Central memory CD4-positive, alpha-beta T cell (primary cell): ENCODE data around the gene KSR2.
"Not testable (repeated sequence)": the region's sequence is repeated elsewhere in the genome, so short reads cannot be mapped to it uniquely, and the experiment has no call there.

Experiments used
- DNase-seq: peaks from one replicate; pipeline ENCODE4 v3.0.0; 2022

The KSR2 gene

GRCh38 chr12:117743761-117744160, 225.0 kb downstream of the KSR2 start:
- DNase-seq, result no peak

- DNase-seq, result no peak
These were observed 226.1 kb downstream of the KSR2 start for GRCh38 chr12:117742721-117743120.

GRCh38 chr12:117738233-117738632, 230.6 kb downstream of the KSR2 start:
- no peak for DNase-seq

- DNase-seq, result no peak
These were observed 235.3 kb downstream of the KSR2 start for GRCh38 chr12:117733549-117733805.

- DNase-seq, result no peak
These were observed 235.8 kb downstream of the KSR2 start for GRCh38 chr12:117732761-117733548.

GRCh38 chr12:117731131-117731530, 237.7 kb downstream of the KSR2 start:
- not testable (repeated sequence) for DNase-seq

GRCh38 chr12:117727301-117727700, 241.5 kb downstream of the KSR2 start:
- no peak for DNase-seq

GRCh38 chr12:117724543-117724942, 244.2 kb downstream of the KSR2 start:
- DNase-seq, result no peak

GRCh38 chr12:117718559-117718958, 250.2 kb downstream of the KSR2 start:
- no peak for DNase-seq

GRCh38 chr12:117718141-117718540, 250.6 kb downstream of the KSR2 start:
- no peak for DNase-seq

GRCh38 chr12:117714203-117714602, 254.6 kb downstream of the KSR2 start:
- no peak for DNase-seq

GRCh38 chr12:117710121-117710520, 258.7 kb downstream of the KSR2 start:
- DNase-seq, result no peak

GRCh38 chr12:117707861-117708260, 260.9 kb downstream of the KSR2 start:
- no peak for DNase-seq

GRCh38 chr12:117703584-117703983, 265.2 kb downstream of the KSR2 start:
- DNase-seq, result no peak

- DNase-seq, result no peak
These were observed 266.0 kb downstream of the KSR2 start for GRCh38 chr12:117702741-117703140.

GRCh38 chr12:117699575-117699974, 269.2 kb downstream of the KSR2 start:
- DNase-seq, result no peak

- no peak for DNase-seq
These were observed 269.7 kb downstream of the KSR2 start for GRCh38 chr12:117699118-117699517.

GRCh38 chr12:117695956-117696355, 272.8 kb downstream of the KSR2 start:
- no peak for DNase-seq

GRCh38 chr12:117692512-117692911, 276.3 kb downstream of the KSR2 start:
- no peak for DNase-seq

- no peak for DNase-seq
These were observed 278.9 kb downstream of the KSR2 start for GRCh38 chr12:117689857-117690256.

GRCh38 chr12:117688446-117688845, 280.3 kb downstream of the KSR2 start:
- DNase-seq, result no peak

GRCh38 chr12:117686911-117687377, 281.8 kb downstream of the KSR2 start:
- DNase-seq, result no peak

- DNase-seq, result no peak
These were observed 282.6 kb downstream of the KSR2 start for GRCh38 chr12:117686210-117686609.

- DNase-seq, result no peak
These were observed 283.5 kb downstream of the KSR2 start for GRCh38 chr12:117685110-117685926.
